GM13976 (cell line): ENCODE results near the gene SEC14L1.

Experiments
- DNase-seq: peaks from one replicate; pipeline ENCODE4 v3.0.0; 2012; ENCODE audit warnings: low spot score
- in situ Hi-C: fragments of 300-500 bp; cut with MboI; formaldehyde crosslinking; loops from one replicate; pipeline ENCODE4 v1.12.0; 2022; ENCODE audit warnings: low sequenced_read_pairs, mixed read lengths, inconsistent platforms; ENCODE audit not compliant: unreplicated experiment
- TF ChIP-seq, protein P1 (sequence below): IDR thresholded peaks from 2 replicates; pipeline ENCODE4 v1.5.1; 2012; ENCODE audit warnings: borderline replicate concordance, mild to moderate bottlenecking; ENCODE audit not compliant: insufficient read depth; ENCODE audit errors: extremely low read depth, missing control alignments, control extremely low read depth

SEC14L1 gene

GRCh38 chr17:77257596-77258458, 117.1 kb downstream of the SEC14L1 start:
- TF ChIP-seq, protein P1, sequence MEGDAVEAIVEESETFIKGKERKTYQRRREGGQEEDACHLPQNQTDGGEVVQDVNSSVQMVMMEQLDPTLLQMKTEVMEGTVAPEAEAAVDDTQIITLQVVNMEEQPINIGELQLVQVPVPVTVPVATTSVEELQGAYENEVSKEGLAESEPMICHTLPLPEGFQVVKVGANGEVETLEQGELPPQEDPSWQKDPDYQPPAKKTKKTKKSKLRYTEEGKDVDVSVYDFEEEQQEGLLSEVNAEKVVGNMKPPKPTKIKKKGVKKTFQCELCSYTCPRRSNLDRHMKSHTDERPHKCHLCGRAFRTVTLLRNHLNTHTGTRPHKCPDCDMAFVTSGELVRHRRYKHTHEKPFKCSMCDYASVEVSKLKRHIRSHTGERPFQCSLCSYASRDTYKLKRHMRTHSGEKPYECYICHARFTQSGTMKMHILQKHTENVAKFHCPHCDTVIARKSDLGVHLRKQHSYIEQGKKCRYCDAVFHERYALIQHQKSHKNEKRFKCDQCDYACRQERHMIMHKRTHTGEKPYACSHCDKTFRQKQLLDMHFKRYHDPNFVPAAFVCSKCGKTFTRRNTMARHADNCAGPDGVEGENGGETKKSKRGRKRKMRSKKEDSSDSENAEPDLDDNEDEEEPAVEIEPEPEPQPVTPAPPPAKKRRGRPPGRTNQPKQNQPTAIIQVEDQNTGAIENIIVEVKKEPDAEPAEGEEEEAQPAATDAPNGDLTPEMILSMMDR, result no peak
- in situ Hi-C loops, result loop anchor here (25.0 kb wide), 1 partner anchor 396 kb away; the partner anchor contains the start of gene MGAT5B

DNA sequence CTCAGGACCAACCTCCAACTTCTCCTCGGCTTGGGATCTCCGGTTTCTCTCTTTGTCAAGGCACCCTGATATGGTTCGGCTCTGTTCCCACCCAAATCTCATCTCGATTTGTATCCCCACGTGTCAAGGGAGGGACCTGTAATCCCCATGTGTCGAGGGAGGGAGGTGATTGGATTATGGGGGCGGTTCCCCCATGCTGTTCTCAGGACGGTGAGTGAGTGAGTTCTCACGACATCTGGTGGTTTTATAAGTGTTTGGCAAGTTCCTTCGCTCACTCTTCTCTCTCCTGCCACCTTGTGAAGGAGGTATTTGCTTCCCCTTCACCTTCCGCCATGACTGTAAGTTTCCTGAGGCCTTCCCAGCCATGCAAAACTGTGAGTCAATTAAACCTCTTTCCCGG, 117.9 kb downstream of the SEC14L1 start:
- TF ChIP-seq, protein P1, result no peak
- in situ Hi-C loops, result loop anchor here (25.0 kb wide), 1 partner anchor 396 kb away; the partner anchor contains the start of gene MGAT5B
- no peak for DNase-seq

More at GRCh38 chr17:77257596-77258458, 117.1 kb downstream of the SEC14L1 start:
- no peak for DNase-seq

- TF ChIP-seq, protein P1, result no peak
- in situ Hi-C loops, result loop anchor here (25.0 kb wide), 1 partner anchor 402 kb away; the partner anchor contains the start of gene MGAT5B
- no peak for DNase-seq
These were observed 124.0 kb downstream of the SEC14L1 start for GRCh38 chr17:77264617-77265230.

DNA sequence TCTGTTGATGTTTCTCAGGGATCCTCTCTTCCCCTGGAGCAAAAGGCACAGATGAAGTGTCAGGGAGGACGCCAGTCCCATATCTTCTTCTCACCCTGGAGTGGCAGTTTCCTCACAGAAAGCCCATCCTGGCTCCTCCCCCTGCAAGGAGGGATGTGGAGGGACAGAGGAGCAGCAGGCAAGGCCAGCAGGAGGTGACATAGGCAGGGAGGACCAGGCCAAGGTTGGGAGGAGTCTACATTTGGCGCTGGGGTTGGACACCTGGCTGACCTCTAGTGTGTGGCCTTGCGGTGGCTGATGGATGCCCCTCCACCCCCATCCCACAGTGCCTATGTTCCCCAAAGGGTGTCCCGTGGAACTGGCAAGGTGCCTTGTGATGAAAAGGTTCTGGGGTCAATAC, 125.4 kb downstream of the SEC14L1 start:
- no peak for DNase-seq
- in situ Hi-C loops, result loop anchor here (25.0 kb wide), 1 partner anchor 404 kb away; the partner anchor contains the start of gene MGAT5B
- TF ChIP-seq, protein P1, result no peak
